ENCODE measurements around the gene FCER1G.

GRCh38 chr1:161207173-161207572, 7.9 kb upstream of the FCER1G start:
- TF ChIP-seq ZNF609 (CRISPR knock-in tag; IDR thresholded peaks at IDR 0.05; ENCODE audit: borderline replicate concordance): no peak
- TF ChIP-seq ZNF184 (CRISPR knock-in tag; IDR thresholded peaks at IDR 0.05): no peak
- no peak for TF ChIP-seq FOXM1 (IDR thresholded peaks at IDR 0.05; ENCODE audit: low read depth)
- TF ChIP-seq FOXM1 (CRISPR knock-in tag; IDR thresholded peaks at IDR 0.05; ENCODE audit: low read depth): no peak
- TF ChIP-seq CEBPB (tag; IDR thresholded peaks at IDR 0.05): no peak
- no peak for TF ChIP-seq NRF1 (conservative IDR thresholded peaks at IDR 0.05 in 1 of 2, IDR thresholded peaks at IDR 0.05 in 1 of 2)
- no peak for TF ChIP-seq ZNF146 (CRISPR knock-in tag; IDR thresholded peaks at IDR 0.05; ENCODE audit: unreplicated experiment)
- no peak for TF ChIP-seq FIP1L1 (IDR thresholded peaks at IDR 0.05; ENCODE audit: low read depth, low read length, poor library complexity, severe bottlenecking)
- TF ChIP-seq NFE2L1 (tag; IDR thresholded peaks at IDR 0.05; ENCODE audit: borderline replicate concordance, low read depth): no peak
- TF ChIP-seq NCOR1 (IDR thresholded peaks at IDR 0.05): no peak
